Measurements from ENCODE around the gene AUTS2.

Gene AUTS2

GRCh38 chr7:70497793-70498192 lies 899.5 kb downstream of the AUTS2 start:
- DNase-seq: no peak

- DNase-seq: no peak
These were observed 900.1 kb downstream of the AUTS2 start for GRCh38 chr7:70498232-70498992.

- DNase-seq: no peak
These were observed 902.0 kb downstream of the AUTS2 start for GRCh38 chr7:70500261-70500660.

- no peak for DNase-seq
These were observed 904.0 kb downstream of the AUTS2 start for GRCh38 chr7:70502117-70502863.

GRCh38 chr7:70504254-70504653 lies 906.0 kb downstream of the AUTS2 start:
- DNase-seq: no peak

- DNase-seq: no peak
These were observed 907.2 kb downstream of the AUTS2 start for GRCh38 chr7:70505468-70505867.

GRCh38 chr7:70505886-70506285 lies 907.6 kb downstream of the AUTS2 start:
- DNase-seq: no peak

GRCh38 chr7:70506434-70506833 lies 908.2 kb downstream of the AUTS2 start:
- no peak for DNase-seq

GRCh38 chr7:70512144-70512543 lies 913.9 kb downstream of the AUTS2 start:
- no peak for DNase-seq

GRCh38 chr7:70512761-70513160 lies 914.5 kb downstream of the AUTS2 start:
- DNase-seq: no peak

- DNase-seq: no peak
These were observed 922.3 kb downstream of the AUTS2 start for GRCh38 chr7:70520611-70521010.

GRCh38 chr7:70523249-70523988 lies 925.1 kb downstream of the AUTS2 start:
- no peak for DNase-seq

GRCh38 chr7:70523989-70524351 lies 925.7 kb downstream of the AUTS2 start:
- no peak for DNase-seq

- no peak for DNase-seq
These were observed 927.7 kb downstream of the AUTS2 start for GRCh38 chr7:70525991-70526390.

GRCh38 chr7:70527520-70528115 lies 929.3 kb downstream of the AUTS2 start:
- DNase-seq: no peak

- no peak for DNase-seq
These were observed 931.2 kb downstream of the AUTS2 start for GRCh38 chr7:70529436-70529835.

- no peak for DNase-seq
These were observed 931.8 kb downstream of the AUTS2 start for GRCh38 chr7:70529914-70530585.

- no peak for DNase-seq
These were observed 935.3 kb downstream of the AUTS2 start for GRCh38 chr7:70533614-70534013.

GRCh38 chr7:70539205-70539604 lies 940.9 kb downstream of the AUTS2 start:
- DNase-seq: no peak

- no peak for DNase-seq
These were observed 941.3 kb downstream of the AUTS2 start for GRCh38 chr7:70539617-70540016.

- DNase-seq: no peak
These were observed 942.4 kb downstream of the AUTS2 start for GRCh38 chr7:70540641-70541040.

- no peak for DNase-seq
These were observed 944.6 kb downstream of the AUTS2 start for GRCh38 chr7:70542750-70543376.

Measured in 8988T (cell line).